Smooth muscle cell (in vitro differentiated cells): ENCODE results near the gene LRRC28. TPM values are rescaled to one million over a fixed set of nuclear protein-coding genes. Genes with fewer than 3 reads are reported as not detected.

Experiments
- DNase-seq: peaks from one replicate; lab custom pipeline; 2025; ENCODE audit not compliant: unreplicated experiment; lab: John Stamatoyannopoulos, UW
- H2AFZ ChIP-seq: fragments of 200-600 bp; sonication (generic); 2 replicates; pipeline ENCODE4 v1.6.0; 2016; ENCODE audit warnings: antibody characterized with exemption, low read depth, mild to moderate bottlenecking
- H3F3A ChIP-seq: fragments of 200-600 bp; sonication (generic); 2 replicates; pipeline ENCODE4 v1.6.0; 2017; ENCODE audit warnings: antibody characterized with exemption, low read depth
- H3K27ac ChIP-seq: fragments of 200-600 bp; sonication (generic); 2 replicates; pipeline ENCODE4 v1.5.1; 2016; ENCODE audit warnings: low read depth, mild to moderate bottlenecking
- H3K27me3 ChIP-seq: fragments of 200-600 bp; sonication (generic); 2 replicates; pipeline ENCODE4 v1.6.1; 2016; ENCODE audit warnings: low read depth, mild to moderate bottlenecking
- H3K36me3 ChIP-seq: fragments of 200-600 bp; sonication (generic); 2 replicates; pipeline ENCODE4 v1.5.1; 2016; ENCODE audit warnings: low read depth
- H3K4me1 ChIP-seq: fragments of 200-600 bp; sonication (generic); 2 replicates; pipeline ENCODE4 v1.5.1; 2016; ENCODE audit warnings: low read depth
- H3K4me2 ChIP-seq: fragments of 200-600 bp; sonication (generic); 2 replicates; pipeline ENCODE4 v1.6.0; 2016; ENCODE audit warnings: mild to moderate bottlenecking
- H3K4me3 ChIP-seq: fragments of 200-600 bp; sonication (generic); 2 replicates; pipeline ENCODE4 v1.5.1; 2016; ENCODE audit warnings: mild to moderate bottlenecking
- H3K79me2 ChIP-seq: fragments of 200-600 bp; sonication (generic); 2 replicates; pipeline ENCODE4 v1.6.0; 2016; ENCODE audit warnings: low read depth, mild to moderate bottlenecking
- H3K9ac ChIP-seq: fragments of 200-600 bp; sonication (generic); 2 replicates; pipeline ENCODE4 v1.6.0; 2016; ENCODE audit warnings: low read depth
- H3K9me3 ChIP-seq: fragments of 200-600 bp; sonication (generic); replicated peaks from 2 replicates; pipeline ENCODE4 v1.5.1; 2016; ENCODE audit warnings: low read depth
- H4K20me1 ChIP-seq: fragments of 200-600 bp; sonication (generic); 2 replicates; pipeline ENCODE4 v1.6.0; 2016; ENCODE audit warnings: low read depth
- CTCF ChIP-seq: fragments of 200-600 bp; sonication (generic); IDR thresholded peaks from 2 replicates; pipeline ENCODE4 v1.5.1; 2017; ENCODE audit warnings: borderline replicate concordance, mild to moderate bottlenecking, antibody characterized with exemption; ENCODE audit not compliant: insufficient read depth, poor library complexity, severe bottlenecking
- WGBS: methylation state at CpG from one replicate; pipeline ENCODE4 v1.1.7; 2016; ENCODE audit warnings: low lambda C conversion rate; 5-methylcytosine and 5-hydroxymethylcytosine counted together
- polyA plus RNA-seq: library from polyadenylated mRNA; unstranded; fragments of >200 nt; fragmentation: Nextera tagmentation; extraction: Ambion mirVana; gene quantifications from 2 replicates; pipeline ENCODE4 v1.2.1, GENCODE V29; 2016
- total RNA-seq: library from RNA; depleted of rRNA; stranded (reverse); fragments of >200 nt; gene quantifications from 2 replicates; pipeline ENCODE4 v1.2.3, GENCODE V29; 2014

Gene LRRC28
- total and polyA plus RNA-seq, 2 experiments from 2014 or later, result 26.5 to 28.8 TPM

- Histone ChIP-seq H3K4me3 (no peak overlapping the region), H4K20me1 (no peaks in the 10 kb centered on the region), H2AFZ (no peak overlapping the region), H3K27ac (peak overlapping the region; percentile 65), H3K4me2 (no peak overlapping the region), H3K36me3 (no peaks in the 10 kb centered on the region), H3K9me3 (no peaks in the 10 kb centered on the region), H3K4me1 (no peaks in the 10 kb centered on the region), H3F3A (peaks cover 6% of the 10 kb centered on the region), H3K27me3 (no peaks in the 10 kb centered on the region), H3K79me2 (no peaks in the 10 kb centered on the region), H3K9ac (no peak overlapping the region)
- DNase-seq, result no peak
- 82% methylated on average over 3 of the region's 3 CpGs for WGBS
- TF ChIP-seq CTCF, result no peak
Observed at GRCh38 chr15:99340347-99340746, 89.1 kb downstream of the LRRC28 start.

- H3K9ac ChIP-seq, result no peak overlapping the region
- H3K36me3 ChIP-seq, result no peaks in the 10 kb centered on the region
- no peaks in the 10 kb centered on the region for H3K9me3 ChIP-seq
- H3F3A ChIP-seq, result peaks cover 6% of the 10 kb centered on the region
- peak overlapping the region; percentile 4 for H2AFZ ChIP-seq
- H3K27me3 ChIP-seq, result no peaks in the 10 kb centered on the region
- H4K20me1 ChIP-seq, result no peaks in the 10 kb centered on the region
- no peaks in the 10 kb centered on the region for H3K4me1 ChIP-seq
- no peak for TF ChIP-seq CTCF
- WGBS, result 37% methylated on average over 1 of the region's 1 CpG
- H3K4me2 ChIP-seq, result peak overlapping the region; percentile 25
- DNase-seq, result no peak
- no peak overlapping the region for H3K4me3 ChIP-seq
- peak overlapping the region; percentile 65 for H3K27ac ChIP-seq
- no peaks in the 10 kb centered on the region for H3K79me2 ChIP-seq
Observed at GRCh38 chr15:99341786-99342185, 90.5 kb downstream of the LRRC28 start.

GRCh38 chr15:99343208-99343607 lies 91.9 kb downstream of the LRRC28 start:
- Histone ChIP-seq H4K20me1 (no peaks in the 10 kb centered on the region), H3K9me3 (no peaks in the 10 kb centered on the region), H3K4me3 (no peak overlapping the region), H3K79me2 (no peaks in the 10 kb centered on the region), H3K4me1 (no peaks in the 10 kb centered on the region), H3K9ac (no peak overlapping the region), H3K36me3 (no peaks in the 10 kb centered on the region), H2AFZ (no peak overlapping the region), H3F3A (peaks cover 6% of the 10 kb centered on the region), H3K27ac (no peak overlapping the region), H3K4me2 (no peak overlapping the region), H3K27me3 (no peaks in the 10 kb centered on the region)
- no peak for TF ChIP-seq CTCF
- DNase-seq, result no peak

GRCh38 chr15:99343881-99344551 lies 92.7 kb downstream of the LRRC28 start:
- TF ChIP-seq CTCF, result peak; percentile 23
- H3K27me3 ChIP-seq, result no peaks in the 10 kb centered on the region
- no peak overlapping the region for H2AFZ ChIP-seq
- no peaks in the 10 kb centered on the region for H3K79me2 ChIP-seq
- H3K4me2 ChIP-seq, result no peak overlapping the region
- H3K4me1 ChIP-seq, result no peaks in the 10 kb centered on the region
- H3K4me3 ChIP-seq, result no peak overlapping the region
- peaks cover 6% of the 10 kb centered on the region for H3F3A ChIP-seq
- no peaks in the 10 kb centered on the region for H4K20me1 ChIP-seq
- no peak for DNase-seq
- H3K27ac ChIP-seq, result no peak overlapping the region
- H3K9ac ChIP-seq, result no peak overlapping the region
- 87% methylated on average over 9 of the region's 9 CpGs for WGBS
- H3K9me3 ChIP-seq, result no peaks in the 10 kb centered on the region
- H3K36me3 ChIP-seq, result no peaks in the 10 kb centered on the region
